ENCODE measurements around the gene TNS3. TPM values are rescaled to one million over a fixed set of nuclear protein-coding genes. Genes with fewer than 3 reads are reported as not detected.
"Not testable (repeated sequence)": the region's sequence is repeated elsewhere in the genome, so short reads cannot be mapped to it uniquely, and the experiment has no call there.

TNS3 gene
- total and polyA plus RNA-seq, 5 donors from 2014 or later, result 1.4 TPM; not detected in 4

DNA sequence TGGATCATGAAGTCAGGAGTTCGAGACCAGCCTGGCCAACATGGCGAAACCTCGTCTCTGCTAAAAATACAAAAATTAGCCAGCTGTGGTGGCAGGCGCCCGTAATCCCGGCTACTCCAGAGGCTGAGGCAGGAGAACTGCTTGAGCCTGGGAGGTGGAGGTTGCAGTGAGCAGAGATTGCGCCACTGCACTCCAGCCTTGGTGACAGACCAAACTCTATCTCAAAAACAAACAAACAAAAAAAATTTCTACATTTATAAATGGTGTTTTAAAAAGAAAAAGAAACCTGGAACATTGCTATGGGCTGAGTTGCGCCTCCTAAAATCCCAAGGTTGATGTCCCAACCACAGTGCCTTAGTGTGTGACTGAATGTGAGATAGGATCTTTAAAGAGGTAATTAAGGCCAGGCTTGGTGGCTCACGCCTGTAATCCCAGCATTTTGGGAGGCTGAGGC lies 24.7 kb upstream of the TNS3 start:
- not testable (repeated sequence) for H3K9me3 Mint-ChIP-seq; H3K36me3 Mint-ChIP-seq; H3K27me3 ChIP-seq (ENCODE audit: control insufficient read depth, insufficient read depth, low read length); H3K4me1 Mint-ChIP-seq; H3K4me3 Mint-ChIP-seq; H3K4me1 ChIP-seq (ENCODE audit: control insufficient read depth, insufficient read depth, low read length, poor library complexity, severe bottlenecking); H3K9me3 ChIP-seq (ENCODE audit: control insufficient read depth in 2 of 2, low read length in 2 of 2); H3K27me3 Mint-ChIP-seq; DNase-seq; H3K4me3 ChIP-seq (ENCODE audit: low read depth, low read length); H3K36me3 ChIP-seq (ENCODE audit: control insufficient read depth, insufficient read depth, low read length); ATAC-seq (ENCODE audit: low read depth in 2 of 2); H3K27ac ChIP-seq (ENCODE audit: insufficient read depth, low read length, poor library complexity, severe bottlenecking)
- H3K27ac Mint-ChIP-seq, result peak overlapping the region in 1 of 3 donors; percentile 23

- peaks cover 0 to 3% (median 0%) of the 10 kb centered on the region in 7 donors for H3K9me3 Mint-ChIP-seq
- no peaks in the 10 kb centered on the region for H3K27me3 Mint-ChIP-seq
- H3K36me3 Mint-ChIP-seq, result no peaks in the 10 kb centered on the region
- ATAC-seq (ENCODE audit: low read depth in 2 of 2), result no peak
- no peak for DNase-seq
- H3K36me3 ChIP-seq (ENCODE audit: control insufficient read depth, insufficient read depth, low read length), result no peaks in the 10 kb centered on the region
- H3K27ac Mint-ChIP-seq, result peak overlapping the region in 1 of 3 donors; percentile 23
- no peak overlapping the region for H3K4me3 Mint-ChIP-seq
- H3K4me3 ChIP-seq (ENCODE audit: low read depth, low read length), result no peak overlapping the region
- H3K9me3 ChIP-seq (ENCODE audit: control insufficient read depth in 2 of 2, low read length in 2 of 2), result no peaks in the 10 kb centered on the region
- peaks cover 0 to 2% (median 0%) of the 10 kb centered on the region in 4 donors for H3K4me1 Mint-ChIP-seq
- no peaks in the 10 kb centered on the region for H3K4me1 ChIP-seq (ENCODE audit: control insufficient read depth, insufficient read depth, low read length, poor library complexity, severe bottlenecking)
- H3K27me3 ChIP-seq (ENCODE audit: control insufficient read depth, insufficient read depth, low read length), result no peaks in the 10 kb centered on the region
- no peak overlapping the region for H3K27ac ChIP-seq (ENCODE audit: insufficient read depth, low read length, poor library complexity, severe bottlenecking)
Measured at GRCh38 chr7:47605816-47606575, 24.1 kb upstream of the TNS3 start.

- Histone ChIP-seq H3K9me3 (ENCODE audit: control insufficient read depth in 2 of 2, low read length in 2 of 2) (no peaks in the 10 kb centered on the region), H3K4me3 (ENCODE audit: low read depth, low read length) (no peak overlapping the region), H3K27me3 (ENCODE audit: control insufficient read depth, insufficient read depth, low read length) (no peaks in the 10 kb centered on the region), H3K4me1 (ENCODE audit: control insufficient read depth, insufficient read depth, low read length, poor library complexity, severe bottlenecking) (no peaks in the 10 kb centered on the region), H3K36me3 (ENCODE audit: control insufficient read depth, insufficient read depth, low read length) (no peaks in the 10 kb centered on the region), H3K27ac (ENCODE audit: insufficient read depth, low read length, poor library complexity, severe bottlenecking) (no peak overlapping the region)
- no peak overlapping the region for H3K4me3 Mint-ChIP-seq
- no peak overlapping the region for H3K27ac Mint-ChIP-seq
- no peaks in the 10 kb centered on the region for H3K36me3 Mint-ChIP-seq
- no peak for DNase-seq
- H3K9me3 Mint-ChIP-seq, result peaks cover 0 to 4% (median 2%) of the 10 kb centered on the region in 7 donors
- no peak for ATAC-seq (ENCODE audit: low read depth in 2 of 2)
- peaks cover 0 to 2% (median 0%) of the 10 kb centered on the region in 4 donors for H3K4me1 Mint-ChIP-seq
- H3K27me3 Mint-ChIP-seq, result no peaks in the 10 kb centered on the region
Measured at GRCh38 chr7:47604496-47604890, 22.6 kb upstream of the TNS3 start.

GRCh38 chr7:47603514-47604255 lies 21.8 kb upstream of the TNS3 start:
- not testable (repeated sequence) for DNase-seq; H3K4me1 Mint-ChIP-seq; H3K27ac ChIP-seq (ENCODE audit: insufficient read depth, low read length, poor library complexity, severe bottlenecking); H3K36me3 Mint-ChIP-seq; H3K4me1 ChIP-seq (ENCODE audit: control insufficient read depth, insufficient read depth, low read length, poor library complexity, severe bottlenecking); H3K9me3 ChIP-seq (ENCODE audit: control insufficient read depth in 2 of 2, low read length in 2 of 2); H3K4me3 ChIP-seq (ENCODE audit: low read depth, low read length); H3K27me3 Mint-ChIP-seq; H3K9me3 Mint-ChIP-seq; H3K27ac Mint-ChIP-seq; H3K27me3 ChIP-seq (ENCODE audit: control insufficient read depth, insufficient read depth, low read length); ATAC-seq (ENCODE audit: low read depth in 2 of 2); H3K4me3 Mint-ChIP-seq; H3K36me3 ChIP-seq (ENCODE audit: control insufficient read depth, insufficient read depth, low read length)

- H3K4me3 ChIP-seq (ENCODE audit: low read depth, low read length), result no peak overlapping the region
- ATAC-seq (ENCODE audit: low read depth in 2 of 2), result no peak
- H3K4me1 Mint-ChIP-seq, result peaks cover 0 to 2% (median 0%) of the 10 kb centered on the region in 4 donors
- H3K9me3 ChIP-seq (ENCODE audit: control insufficient read depth in 2 of 2, low read length in 2 of 2), result peaks cover 1 to 2% of the 10 kb centered on the region in 2 experiments
- no peaks in the 10 kb centered on the region for H3K27me3 Mint-ChIP-seq
- no peak overlapping the region for H3K4me3 Mint-ChIP-seq
- H3K9me3 Mint-ChIP-seq, result peaks cover 0 to 5% (median 4%) of the 10 kb centered on the region in 7 donors
- DNase-seq, result no peak
- no peak overlapping the region for H3K27ac Mint-ChIP-seq
- H3K36me3 ChIP-seq (ENCODE audit: control insufficient read depth, insufficient read depth, low read length), result no peaks in the 10 kb centered on the region
- H3K36me3 Mint-ChIP-seq, result no peaks in the 10 kb centered on the region
- H3K4me1 ChIP-seq (ENCODE audit: control insufficient read depth, insufficient read depth, low read length, poor library complexity, severe bottlenecking), result no peaks in the 10 kb centered on the region
- no peaks in the 10 kb centered on the region for H3K27me3 ChIP-seq (ENCODE audit: control insufficient read depth, insufficient read depth, low read length)
- H3K27ac ChIP-seq (ENCODE audit: insufficient read depth, low read length, poor library complexity, severe bottlenecking), result no peak overlapping the region
Measured at GRCh38 chr7:47602272-47603004, 20.5 kb upstream of the TNS3 start.

DNA sequence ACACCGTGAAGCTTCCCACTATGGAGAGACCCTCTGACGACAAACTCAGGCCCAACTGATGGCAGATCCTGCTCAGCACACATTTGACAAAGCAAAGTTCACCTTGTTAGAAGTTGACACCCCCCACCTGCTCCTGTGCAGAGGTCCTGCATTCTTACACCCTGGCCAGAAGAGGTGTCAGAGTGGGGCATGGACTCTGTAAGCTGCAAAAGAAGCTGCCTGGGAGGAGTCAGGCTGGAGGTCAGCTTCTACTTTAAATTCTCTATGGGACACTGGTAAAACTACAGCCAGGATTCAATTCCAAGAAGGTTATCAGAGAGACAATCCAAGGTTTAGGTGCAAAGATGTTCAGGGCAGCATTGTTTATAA lies 20.0 kb upstream of the TNS3 start:
- H3K27ac ChIP-seq (ENCODE audit: insufficient read depth, low read length, poor library complexity, severe bottlenecking), result no peak overlapping the region
- peaks cover 2 to 7% of the 10 kb centered on the region in 2 experiments for H3K9me3 ChIP-seq (ENCODE audit: control insufficient read depth in 2 of 2, low read length in 2 of 2)
- H3K36me3 Mint-ChIP-seq, result no peaks in the 10 kb centered on the region
- no peak for ATAC-seq (ENCODE audit: low read depth in 2 of 2)
- DNase-seq, result no peak
- no peak overlapping the region for H3K27ac Mint-ChIP-seq
- H3K27me3 Mint-ChIP-seq, result no peaks in the 10 kb centered on the region
- peaks cover 0 to 2% (median 0%) of the 10 kb centered on the region in 4 donors for H3K4me1 Mint-ChIP-seq
- no peaks in the 10 kb centered on the region for H3K4me1 ChIP-seq (ENCODE audit: control insufficient read depth, insufficient read depth, low read length, poor library complexity, severe bottlenecking)
- no peaks in the 10 kb centered on the region for H3K27me3 ChIP-seq (ENCODE audit: control insufficient read depth, insufficient read depth, low read length)
- no peak overlapping the region for H3K4me3 Mint-ChIP-seq
- peaks cover 2 to 9% (median 4%) of the 10 kb centered on the region in 7 donors for H3K9me3 Mint-ChIP-seq
- H3K36me3 ChIP-seq (ENCODE audit: control insufficient read depth, insufficient read depth, low read length), result no peaks in the 10 kb centered on the region
- H3K4me3 ChIP-seq (ENCODE audit: low read depth, low read length), result no peak overlapping the region

DNA sequence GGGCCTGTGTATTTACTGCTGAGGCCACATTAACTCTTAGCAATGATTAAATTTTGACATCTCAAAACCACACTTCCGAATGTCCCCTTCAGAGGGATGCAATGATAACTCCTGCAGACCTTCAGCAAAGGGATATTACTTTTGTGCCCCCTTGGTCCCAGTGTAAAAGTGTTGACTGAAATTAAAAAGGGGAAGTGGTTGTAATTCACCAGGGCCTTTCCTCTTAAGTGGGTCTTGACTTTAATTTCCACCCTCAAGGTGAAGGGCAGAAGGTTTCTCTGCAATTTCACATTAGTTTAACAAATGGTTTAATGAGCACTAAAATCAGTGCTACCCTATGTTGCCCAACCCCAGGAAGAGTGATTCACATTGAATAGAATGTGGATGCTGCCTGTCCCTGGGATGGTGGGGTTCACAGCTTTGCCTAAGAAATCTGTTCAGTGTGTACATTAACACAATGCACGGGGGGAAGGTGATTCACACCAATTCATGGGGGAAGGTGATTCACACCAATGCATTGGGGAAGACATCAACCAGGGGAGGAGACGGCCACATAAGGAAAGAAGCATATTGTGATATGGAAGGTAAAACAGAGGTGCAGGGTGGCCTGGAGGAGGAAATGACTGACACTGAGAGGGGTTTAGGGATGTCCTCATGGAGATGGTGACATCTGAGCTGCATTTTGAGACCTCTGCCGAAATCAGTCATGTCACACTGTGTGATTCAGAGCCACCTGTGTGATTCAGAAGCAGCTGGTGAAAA lies 19.4 kb upstream of the TNS3 start:
- peak overlapping the region in 1 of 3 donors; percentile 27 for H3K27ac Mint-ChIP-seq
- DNase-seq, result no peak
- no peaks in the 10 kb centered on the region for H3K36me3 ChIP-seq (ENCODE audit: control insufficient read depth, insufficient read depth, low read length)
- H3K4me3 ChIP-seq (ENCODE audit: low read depth, low read length), result no peak overlapping the region
- H3K4me1 Mint-ChIP-seq, result peaks cover 0 to 2% (median 0%) of the 10 kb centered on the region in 4 donors
- H3K36me3 Mint-ChIP-seq, result no peaks in the 10 kb centered on the region
- no peaks in the 10 kb centered on the region for H3K27me3 ChIP-seq (ENCODE audit: control insufficient read depth, insufficient read depth, low read length)
- peaks cover 2 to 12% (median 4%) of the 10 kb centered on the region in 7 donors for H3K9me3 Mint-ChIP-seq
- H3K9me3 ChIP-seq (ENCODE audit: control insufficient read depth in 2 of 2, low read length in 2 of 2), result peaks cover 2 to 12% of the 10 kb centered on the region in 2 experiments
- no peak overlapping the region for H3K27ac ChIP-seq (ENCODE audit: insufficient read depth, low read length, poor library complexity, severe bottlenecking)
- H3K27me3 Mint-ChIP-seq, result no peaks in the 10 kb centered on the region
- peak in 1 of 2 donors; percentile 22 for ATAC-seq (ENCODE audit: low read depth in 2 of 2)
- H3K4me1 ChIP-seq (ENCODE audit: control insufficient read depth, insufficient read depth, low read length, poor library complexity, severe bottlenecking), result no peaks in the 10 kb centered on the region
- no peak overlapping the region for H3K4me3 Mint-ChIP-seq

Measured in CD4-positive, CD25-positive, alpha-beta regulatory T cell (primary cell).